Keratinocyte (primary cell): ENCODE results near the gene RSBN1.

ENCODE experiments used
- EZH2 ChIP-seq: IDR thresholded peaks from one replicate; pipeline ENCODE4 v1.6.1; 2012; ENCODE audit warnings: inconsistent platforms, mild to moderate bottlenecking, low read length, moderate library complexity
- TF ChIP-seq, protein P1 (sequence below), 3 experiments: IDR thresholded peaks in 1 of 3; conservative IDR thresholded peaks in 1 of 3; optimal IDR thresholded peaks in 1 of 3; 2 replicates in 2 of 3; 3 replicates in 1 of 3; pipeline versions ENCODE3 to v1.5.1; 2011; ENCODE audit warnings: low read length in 3 of 3, mild to moderate bottlenecking in 3 of 3, moderate library complexity in 2 of 3, control low read depth in 1 of 3, inconsistent platforms in 1 of 3; ENCODE audit not compliant: insufficient read depth in 2 of 3; ENCODE audit errors: extremely low read depth in 1 of 3

DNA sequence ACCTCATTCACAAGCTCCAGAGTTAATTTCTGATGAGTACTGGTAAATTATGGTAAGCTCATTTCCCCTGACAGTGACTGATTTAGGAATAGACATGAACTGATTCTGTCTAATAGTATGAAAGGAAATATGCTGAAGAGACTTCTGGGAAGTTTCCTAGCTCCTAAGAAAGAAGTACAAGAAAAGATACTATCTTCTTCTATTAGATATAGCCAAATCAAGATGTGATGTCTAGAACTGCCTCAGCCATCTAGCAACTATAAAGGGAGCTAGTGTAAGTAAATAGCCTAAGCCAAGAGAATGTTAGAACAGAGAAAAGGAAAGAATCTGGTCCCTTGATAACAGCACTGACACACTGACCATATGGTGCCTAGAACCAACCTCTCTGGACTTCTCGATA is 42.2 kb downstream of the RSBN1 start:
- TF ChIP-seq, protein P1, sequence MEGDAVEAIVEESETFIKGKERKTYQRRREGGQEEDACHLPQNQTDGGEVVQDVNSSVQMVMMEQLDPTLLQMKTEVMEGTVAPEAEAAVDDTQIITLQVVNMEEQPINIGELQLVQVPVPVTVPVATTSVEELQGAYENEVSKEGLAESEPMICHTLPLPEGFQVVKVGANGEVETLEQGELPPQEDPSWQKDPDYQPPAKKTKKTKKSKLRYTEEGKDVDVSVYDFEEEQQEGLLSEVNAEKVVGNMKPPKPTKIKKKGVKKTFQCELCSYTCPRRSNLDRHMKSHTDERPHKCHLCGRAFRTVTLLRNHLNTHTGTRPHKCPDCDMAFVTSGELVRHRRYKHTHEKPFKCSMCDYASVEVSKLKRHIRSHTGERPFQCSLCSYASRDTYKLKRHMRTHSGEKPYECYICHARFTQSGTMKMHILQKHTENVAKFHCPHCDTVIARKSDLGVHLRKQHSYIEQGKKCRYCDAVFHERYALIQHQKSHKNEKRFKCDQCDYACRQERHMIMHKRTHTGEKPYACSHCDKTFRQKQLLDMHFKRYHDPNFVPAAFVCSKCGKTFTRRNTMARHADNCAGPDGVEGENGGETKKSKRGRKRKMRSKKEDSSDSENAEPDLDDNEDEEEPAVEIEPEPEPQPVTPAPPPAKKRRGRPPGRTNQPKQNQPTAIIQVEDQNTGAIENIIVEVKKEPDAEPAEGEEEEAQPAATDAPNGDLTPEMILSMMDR (optimal IDR thresholded peaks at IDR 0.05 in 1 of 3, IDR thresholded peaks at IDR 0.05 in 1 of 3, conservative IDR thresholded peaks at IDR 0.05 in 1 of 3; ENCODE audit: extremely low read depth in 1 of 3, insufficient read depth in 2 of 3, low read length in 3 of 3), result no peak
- TF ChIP-seq EZH2, result no peak
